T-helper 1 cell (primary cell): ENCODE results near the gene OR2K2.
"Not testable (repeated sequence)": the region's sequence is repeated elsewhere in the genome, so short reads cannot be mapped to it uniquely, and the experiment has no call there.

Experiments
- DNase-seq, 5 donors: peaks; one replicate each; pipeline ENCODE4 v3.0.0-alpha.2; 2012 to 2020

Gene OR2K2

DNA sequence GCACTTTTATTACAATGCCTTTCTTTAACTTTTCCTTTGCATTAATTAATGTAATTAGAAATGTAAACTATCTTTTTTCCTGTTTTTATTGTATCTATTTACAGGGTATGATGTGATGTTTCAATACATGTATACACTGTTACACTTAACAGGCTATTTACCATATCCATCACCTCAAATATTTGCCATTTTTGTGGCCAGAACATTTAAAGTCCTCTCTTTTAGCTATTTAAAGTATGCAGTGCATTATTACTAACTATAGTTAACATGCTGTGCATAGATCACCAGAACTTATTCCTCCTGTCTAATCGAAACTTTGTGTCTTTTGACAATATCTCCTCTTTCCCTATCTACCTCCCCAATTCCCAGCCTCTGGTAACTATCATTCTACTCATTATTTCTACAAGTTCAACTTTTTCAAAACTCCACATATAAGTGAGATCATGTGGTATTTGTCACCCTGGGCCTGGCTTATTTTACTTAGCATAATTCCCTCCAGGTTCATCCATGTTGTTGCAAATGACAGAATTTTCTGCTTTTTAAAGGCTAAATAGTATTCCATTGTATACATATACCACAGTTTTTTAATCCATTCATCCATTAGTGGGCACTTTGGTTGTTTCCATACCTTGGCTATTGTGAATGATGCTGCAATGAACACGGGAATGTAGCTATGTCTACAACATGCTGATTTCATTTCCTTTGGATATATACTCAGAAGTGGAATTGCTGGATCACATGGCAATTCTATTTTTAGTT is 32.8 kb downstream of the OR2K2 start:
- DNase-seq, result no peak

DNA sequence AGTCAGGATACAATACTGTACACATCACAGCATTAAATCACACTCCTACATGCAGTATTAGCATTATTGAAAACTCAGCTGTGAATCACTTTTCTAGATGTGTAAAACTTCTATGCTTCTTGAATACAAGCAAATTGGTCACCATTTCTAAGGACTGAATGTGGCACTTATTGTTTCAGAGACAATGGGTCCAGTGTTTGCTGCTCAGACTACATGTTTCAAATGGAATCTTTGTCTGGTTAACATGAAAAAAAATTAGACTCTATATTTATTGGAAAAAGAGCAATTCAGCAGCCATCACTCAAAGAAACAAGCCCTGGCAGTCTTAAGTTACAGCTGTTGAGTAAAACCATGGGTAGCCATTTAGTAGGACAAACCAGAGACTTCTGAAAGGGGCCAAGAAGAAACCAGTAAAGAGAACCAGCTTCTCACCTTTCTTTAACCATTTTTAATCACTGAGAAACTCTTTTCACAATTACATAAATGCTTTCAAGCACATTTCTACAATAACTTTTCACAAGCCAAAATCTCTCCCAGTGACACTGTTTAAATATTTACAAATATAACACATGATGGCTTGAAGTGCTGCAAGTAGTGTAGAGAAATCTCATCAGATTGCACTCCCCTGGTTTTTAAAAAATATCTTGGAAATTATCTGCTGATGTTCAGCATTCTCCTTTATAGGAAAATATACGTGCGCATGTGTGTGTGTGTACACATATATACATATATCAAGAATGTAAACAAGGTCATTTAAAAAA is 35.2 kb downstream of the OR2K2 start:
- DNase-seq, result no peak

DNA sequence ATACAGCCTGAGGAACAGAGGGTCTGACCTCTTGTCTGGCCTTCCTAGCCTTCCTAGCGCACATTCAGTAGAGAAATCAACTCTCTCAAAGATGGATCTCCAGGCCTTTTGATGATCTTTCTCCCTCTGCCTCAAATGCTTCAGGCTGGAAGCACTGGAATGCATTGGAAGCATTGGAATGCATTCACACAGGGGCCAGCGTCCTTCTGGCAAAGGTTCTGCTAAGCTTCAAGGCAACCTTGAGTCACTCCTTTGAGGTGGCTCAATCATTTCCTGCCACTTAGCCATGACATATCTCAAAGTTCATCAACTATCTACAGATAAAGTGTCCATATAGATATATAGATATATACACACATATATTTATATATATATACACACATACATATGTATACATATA is 42.9 kb downstream of the OR2K2 start:
- no peak for DNase-seq

DNA sequence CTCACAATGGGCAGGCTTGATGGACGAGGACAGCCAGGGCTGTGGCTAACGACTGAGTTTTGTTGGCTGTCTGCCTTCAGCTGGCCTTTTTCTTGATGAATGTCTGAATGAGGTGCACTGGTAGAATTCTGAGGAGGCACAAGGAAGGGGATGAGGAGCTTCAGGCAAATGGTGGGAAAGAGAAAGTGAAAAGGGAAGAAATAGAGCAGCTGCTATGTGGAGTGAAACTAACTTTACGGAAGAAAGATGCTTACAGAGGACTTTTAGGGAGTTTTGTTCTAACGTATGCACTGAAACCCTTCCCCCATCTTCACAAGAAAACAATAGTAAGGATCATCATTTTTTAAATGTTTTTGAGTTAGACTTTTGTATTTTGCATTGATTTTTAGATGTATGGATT is 45.3 kb downstream of the OR2K2 start:
- DNase-seq, result no peak

DNA sequence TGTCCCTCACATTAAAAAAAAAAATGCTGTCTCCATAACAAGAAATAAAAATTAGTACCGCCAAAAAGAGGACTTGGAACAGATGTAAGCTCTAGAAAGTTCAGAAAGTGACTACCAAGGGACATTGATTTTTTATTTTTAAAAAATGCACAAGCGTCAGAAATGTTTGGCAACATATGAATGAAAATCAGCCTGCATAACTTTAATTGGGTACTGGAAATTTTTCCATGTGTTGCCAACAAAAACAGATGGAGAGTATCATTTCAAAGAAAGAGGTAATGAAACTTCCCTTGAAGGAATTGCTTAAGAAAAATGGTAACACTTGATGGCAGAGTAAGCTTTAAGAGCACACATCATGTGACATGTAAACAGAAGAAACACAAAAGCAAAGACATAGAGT is 47.2 kb downstream of the OR2K2 start:
- no peak for DNase-seq

DNA sequence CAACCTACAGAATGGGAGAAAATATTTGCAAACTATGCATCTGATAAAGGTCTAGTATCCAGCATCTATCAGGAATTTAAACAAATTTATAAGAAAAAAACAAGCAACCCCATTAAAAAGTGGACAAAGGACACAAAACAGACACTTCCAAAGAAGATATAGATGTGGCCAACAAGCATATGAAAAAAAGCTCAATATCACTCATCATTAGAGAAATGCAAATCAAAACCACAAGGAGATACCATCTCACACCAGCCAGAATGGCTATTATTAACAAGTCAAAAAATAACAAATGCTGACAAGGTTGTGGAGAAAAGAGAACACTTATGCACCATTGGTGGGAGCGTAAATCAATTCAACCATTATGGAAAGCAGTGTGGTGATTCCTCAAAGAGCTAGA is 49.2 kb downstream of the OR2K2 start:
- DNase-seq, result not testable (repeated sequence)
